Stomach (tissue), 4 donors: Measurements from ENCODE around the gene C15orf61.

ENCODE experiments used
- POLR2AphosphoS5 ChIP-seq, 3 donors: sonication (generic); formaldehyde crosslinking; IDR thresholded peaks; one replicate each; pipeline ENCODE4 v1.6.1; 2016; ENCODE audit warnings: antibody characterized with exemption in 3 of 3
- TF ChIP-seq, protein P1 (sequence below), 7 experiments: fragments of 450-650 bp in 4 of 7; fragments of 200-600 bp in 3 of 7; sonication (generic) in 3 of 7; IDR thresholded peaks; one replicate each; pipeline ENCODE4 v1.5.1; 2016 to 2019; ENCODE audit warnings: antibody characterized with exemption in 7 of 7, control low read depth in 2 of 7, mild to moderate bottlenecking in 1 of 7

DNA sequence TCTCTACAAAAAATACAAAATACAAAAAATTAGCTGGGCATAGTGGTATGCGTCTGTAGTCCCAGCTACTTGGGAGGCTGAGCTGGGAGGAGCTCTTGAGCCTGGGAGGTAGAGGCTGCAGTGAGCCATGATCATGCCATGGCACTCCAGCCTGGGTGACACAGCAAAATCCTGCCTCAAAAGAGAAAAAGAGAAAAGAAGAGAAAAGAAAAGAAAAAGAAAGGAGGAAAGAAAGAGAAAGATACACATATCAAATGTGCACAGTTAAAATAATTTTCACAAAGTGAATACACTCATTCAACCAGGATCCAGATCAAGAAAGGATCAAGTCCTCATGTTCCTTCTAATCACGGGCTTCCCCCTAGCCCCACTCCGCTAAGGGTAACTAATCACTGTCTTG lies 5.8 kb upstream of the C15orf61 start:
- TF ChIP-seq, protein P1, sequence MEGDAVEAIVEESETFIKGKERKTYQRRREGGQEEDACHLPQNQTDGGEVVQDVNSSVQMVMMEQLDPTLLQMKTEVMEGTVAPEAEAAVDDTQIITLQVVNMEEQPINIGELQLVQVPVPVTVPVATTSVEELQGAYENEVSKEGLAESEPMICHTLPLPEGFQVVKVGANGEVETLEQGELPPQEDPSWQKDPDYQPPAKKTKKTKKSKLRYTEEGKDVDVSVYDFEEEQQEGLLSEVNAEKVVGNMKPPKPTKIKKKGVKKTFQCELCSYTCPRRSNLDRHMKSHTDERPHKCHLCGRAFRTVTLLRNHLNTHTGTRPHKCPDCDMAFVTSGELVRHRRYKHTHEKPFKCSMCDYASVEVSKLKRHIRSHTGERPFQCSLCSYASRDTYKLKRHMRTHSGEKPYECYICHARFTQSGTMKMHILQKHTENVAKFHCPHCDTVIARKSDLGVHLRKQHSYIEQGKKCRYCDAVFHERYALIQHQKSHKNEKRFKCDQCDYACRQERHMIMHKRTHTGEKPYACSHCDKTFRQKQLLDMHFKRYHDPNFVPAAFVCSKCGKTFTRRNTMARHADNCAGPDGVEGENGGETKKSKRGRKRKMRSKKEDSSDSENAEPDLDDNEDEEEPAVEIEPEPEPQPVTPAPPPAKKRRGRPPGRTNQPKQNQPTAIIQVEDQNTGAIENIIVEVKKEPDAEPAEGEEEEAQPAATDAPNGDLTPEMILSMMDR (IDR thresholded peaks at IDR 0.05) = no peak
- TF ChIP-seq POLR2AphosphoS5 (IDR thresholded peaks at IDR 0.05) = no peak
